Choroid plexus epithelial cell (primary cell): Measurements from ENCODE around the gene TPPP3.

Source experiments
- DNase-seq: peaks from one replicate; pipeline ENCODE4 v3.0.0-alpha.2; 2010; ENCODE audit warnings: low read depth
- H3K4me3 ChIP-seq: 2 replicates; pipeline ENCODE4 v1.5.1; 2011; ENCODE audit warnings: low read depth, mild to moderate bottlenecking, control low read depth, low read length, moderate library complexity
- TF ChIP-seq, protein P1 (sequence below): conservative IDR thresholded peaks from 2 replicates; pipeline ENCODE4 v1.5.1; 2011; ENCODE audit warnings: low read depth, mild to moderate bottlenecking, control low read depth, inconsistent platforms, low read length, moderate library complexity

The TPPP3 gene

DNA sequence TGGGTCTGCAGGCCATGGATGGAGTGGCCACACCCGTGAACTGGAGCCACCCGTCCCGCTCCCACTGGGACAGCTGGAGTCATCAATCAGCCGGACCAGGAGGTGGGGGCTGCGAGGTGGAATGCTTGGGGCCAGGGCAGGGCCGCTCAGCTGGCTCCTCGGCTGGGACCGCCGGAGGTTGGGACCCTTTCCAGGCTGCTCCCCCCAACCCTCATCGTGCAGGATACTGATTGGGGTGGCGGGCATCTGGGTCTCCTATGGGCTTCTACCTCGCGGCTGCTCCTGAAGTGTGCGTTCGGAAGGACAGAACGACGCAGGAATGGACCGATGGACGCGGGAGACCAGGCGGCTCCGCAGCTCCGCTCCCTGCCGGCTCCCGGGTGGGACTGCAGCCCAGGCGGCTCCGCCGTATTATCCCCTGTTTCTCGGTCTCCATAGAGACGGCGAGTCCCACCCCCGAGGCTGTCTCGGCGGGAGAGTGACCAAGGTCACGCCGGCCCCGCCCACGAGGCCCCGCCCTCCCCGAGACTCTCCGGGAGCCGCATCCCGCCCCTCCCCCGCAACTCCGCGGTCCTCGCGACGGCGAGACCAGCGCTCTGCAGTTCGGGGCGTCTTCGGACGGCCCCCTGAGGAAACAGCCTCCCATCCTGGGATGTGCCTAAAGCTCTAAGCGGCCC lies at the start of gene TPPP3:
TPPP3 (minus strand) TSS at position 388 of the 677 bp plus-strand sequence. CDS start 2,387 bp downstream, outside the sequence.
- DNase-seq = peak; percentile 86
- TF ChIP-seq, protein P1, sequence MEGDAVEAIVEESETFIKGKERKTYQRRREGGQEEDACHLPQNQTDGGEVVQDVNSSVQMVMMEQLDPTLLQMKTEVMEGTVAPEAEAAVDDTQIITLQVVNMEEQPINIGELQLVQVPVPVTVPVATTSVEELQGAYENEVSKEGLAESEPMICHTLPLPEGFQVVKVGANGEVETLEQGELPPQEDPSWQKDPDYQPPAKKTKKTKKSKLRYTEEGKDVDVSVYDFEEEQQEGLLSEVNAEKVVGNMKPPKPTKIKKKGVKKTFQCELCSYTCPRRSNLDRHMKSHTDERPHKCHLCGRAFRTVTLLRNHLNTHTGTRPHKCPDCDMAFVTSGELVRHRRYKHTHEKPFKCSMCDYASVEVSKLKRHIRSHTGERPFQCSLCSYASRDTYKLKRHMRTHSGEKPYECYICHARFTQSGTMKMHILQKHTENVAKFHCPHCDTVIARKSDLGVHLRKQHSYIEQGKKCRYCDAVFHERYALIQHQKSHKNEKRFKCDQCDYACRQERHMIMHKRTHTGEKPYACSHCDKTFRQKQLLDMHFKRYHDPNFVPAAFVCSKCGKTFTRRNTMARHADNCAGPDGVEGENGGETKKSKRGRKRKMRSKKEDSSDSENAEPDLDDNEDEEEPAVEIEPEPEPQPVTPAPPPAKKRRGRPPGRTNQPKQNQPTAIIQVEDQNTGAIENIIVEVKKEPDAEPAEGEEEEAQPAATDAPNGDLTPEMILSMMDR = peak; percentile 77
- peak within 1 kb of the TSS; percentile 28 for H3K4me3 ChIP-seq

DNA sequence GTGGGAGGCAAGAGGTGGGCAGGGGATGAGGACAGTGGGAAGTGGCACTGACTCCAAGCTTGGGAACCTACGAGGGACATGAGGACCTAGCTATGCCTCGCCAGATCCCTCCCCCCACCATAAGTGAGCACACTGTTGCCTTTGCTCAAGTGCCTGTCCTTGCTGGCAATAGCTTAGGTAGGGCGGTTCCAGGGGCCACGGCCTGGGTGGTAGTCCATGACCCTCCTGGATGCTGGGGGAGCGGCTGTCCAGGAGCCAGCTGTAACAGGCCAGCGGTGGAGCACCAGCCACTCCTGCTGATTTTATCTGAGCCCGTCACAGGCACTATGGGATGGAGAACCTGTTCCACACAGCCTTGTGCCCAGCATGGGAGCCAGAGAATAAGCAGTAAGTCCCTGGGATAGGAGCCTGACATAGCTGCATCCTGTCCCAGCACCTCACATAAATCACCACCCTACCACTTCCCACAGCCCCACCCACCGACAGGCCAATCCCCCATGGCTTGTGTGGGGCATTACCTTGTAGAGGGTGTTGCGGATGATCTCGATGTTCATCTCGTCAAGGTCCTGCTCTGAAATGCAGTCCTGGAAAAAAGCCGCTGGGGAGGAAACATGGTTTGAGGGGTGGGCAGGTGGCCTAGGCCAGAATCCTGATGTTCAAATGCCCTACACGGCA lies 49.4 kb upstream of the TPPP3 start:
- H3K4me3 ChIP-seq = no peak overlapping the region
- TF ChIP-seq, protein P1 = no peak
- DNase-seq = no peak

DNA sequence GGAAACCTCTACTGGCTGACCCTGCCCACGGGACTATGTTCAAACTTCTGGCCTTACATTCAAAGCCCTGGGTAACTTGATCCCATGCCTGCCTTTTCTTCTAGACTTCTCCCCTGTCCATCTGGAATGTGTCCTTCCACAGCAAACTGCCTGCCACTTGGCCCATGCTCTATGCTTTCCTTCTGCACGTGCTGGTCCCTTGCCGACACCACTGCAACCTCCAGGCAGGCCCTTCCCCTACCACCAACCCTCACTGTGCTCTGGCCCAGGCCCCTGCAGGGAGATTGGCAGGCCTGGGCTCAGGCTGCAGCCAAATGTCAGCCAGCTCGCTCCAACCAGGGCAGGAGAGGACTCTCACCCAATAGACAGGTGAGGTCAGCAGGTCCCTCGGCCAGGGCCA lies 48.6 kb upstream of the TPPP3 start:
- TF ChIP-seq, protein P1 = no peak

DNA sequence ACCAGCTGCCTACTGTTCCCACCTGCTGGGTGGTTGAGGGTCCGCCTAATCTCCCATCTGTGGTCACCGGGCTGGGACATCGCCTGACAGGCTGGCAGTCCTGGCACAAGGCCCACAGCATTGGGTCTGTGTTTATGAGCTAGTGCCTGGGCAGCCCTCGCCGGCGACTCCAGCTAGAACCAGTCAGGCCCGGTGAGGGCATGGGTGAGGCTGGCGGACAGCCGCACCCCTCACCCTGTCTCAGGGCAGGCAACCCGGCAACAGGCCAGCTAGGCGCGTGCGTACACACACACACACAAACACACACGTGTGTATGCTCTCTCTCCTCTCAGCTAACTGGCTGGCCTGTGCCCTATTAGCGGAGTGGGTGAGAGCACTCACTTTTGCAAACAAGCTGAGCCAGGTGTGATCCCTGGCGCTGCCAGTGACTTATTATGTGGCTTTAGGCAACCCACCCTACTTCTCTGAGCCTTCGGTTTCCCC lies 48.0 kb upstream of the TPPP3 start:
- no peak overlapping the region for H3K4me3 ChIP-seq
- no peak for DNase-seq
- TF ChIP-seq, protein P1 = no peak

More for the DNA sequence above, 48.6 kb upstream of the TPPP3 start:
- no peak overlapping the region for H3K4me3 ChIP-seq
- DNase-seq = peak; percentile 40

DNA sequence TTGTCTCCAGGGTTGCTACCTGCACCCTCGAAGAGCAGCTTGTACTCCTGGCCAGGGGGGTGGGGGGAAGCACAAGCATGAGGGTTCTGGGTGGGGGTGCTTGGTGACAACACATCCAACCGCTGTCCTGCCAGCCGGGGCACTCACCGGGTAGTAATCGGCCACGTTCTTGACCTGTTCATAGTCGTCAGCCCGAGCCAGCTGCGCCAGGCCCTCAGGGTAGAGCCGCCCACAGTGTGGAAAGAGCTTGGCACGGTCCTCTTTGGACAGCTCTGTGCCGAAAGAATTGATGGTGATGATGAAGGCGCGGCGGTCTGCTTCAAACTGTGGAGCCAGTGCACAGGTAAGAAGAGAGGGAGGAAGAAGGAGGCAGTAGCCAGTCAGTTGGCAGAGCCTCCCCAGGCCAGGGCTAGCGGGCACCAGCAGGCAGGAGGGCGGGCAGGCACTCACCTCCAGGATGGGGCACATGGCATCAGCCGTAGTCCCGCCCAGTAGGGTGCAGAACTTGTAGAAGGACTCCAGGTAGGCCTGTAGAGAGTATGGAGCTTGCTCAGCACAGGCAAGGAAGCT lies 45.6 kb upstream of the TPPP3 start:
- no peak overlapping the region for H3K4me3 ChIP-seq
- TF ChIP-seq, protein P1 = no peak
- no peak for DNase-seq

DNA sequence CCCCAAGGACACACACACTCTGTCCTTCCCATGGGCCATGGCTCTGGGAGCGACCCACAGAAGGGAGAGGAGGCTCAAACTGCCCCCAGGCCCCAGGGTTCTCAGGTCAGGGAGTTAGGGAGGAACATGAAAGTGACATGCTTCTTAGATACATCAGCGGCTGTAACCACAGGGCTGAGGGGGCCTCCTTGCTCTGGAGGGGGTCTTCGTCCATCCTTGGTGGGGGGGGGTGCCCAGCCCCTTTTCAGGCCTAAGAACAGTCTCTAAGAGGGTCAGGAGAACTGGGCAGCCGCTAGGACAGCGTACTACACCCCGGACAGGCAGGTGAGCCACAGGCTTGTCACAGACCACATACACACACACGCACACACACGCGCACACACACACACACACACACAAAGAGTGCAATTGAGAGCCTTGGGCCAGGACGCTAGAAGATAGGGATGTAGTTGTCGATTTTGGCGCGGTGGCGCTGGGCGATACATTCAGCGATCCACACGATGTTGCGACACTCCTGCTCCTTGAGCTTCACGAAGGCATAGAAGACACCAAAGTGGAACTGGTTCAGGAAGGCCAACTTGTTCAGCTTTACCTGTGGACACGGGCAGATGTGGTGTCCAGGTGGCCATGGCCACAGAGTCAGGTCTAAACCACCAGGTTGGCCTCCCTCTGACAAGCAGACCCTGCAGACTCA lies 44.9 kb upstream of the TPPP3 start:
- TF ChIP-seq, protein P1 = no peak
- H3K4me3 ChIP-seq = no peak overlapping the region
- DNase-seq = no peak
